ENCODE results near the gene EPAS1. TPM values are rescaled to one million over a fixed set of nuclear protein-coding genes. Genes with fewer than 3 reads are reported as not detected.

The EPAS1 gene
- total and polyA plus RNA-seq, 2 of the 13 experiments (the other 11 are each of a cell fraction or from before 2014, with no cell fraction given), result 47.1 to 182 TPM

- TF ChIP-seq AHDC1 (CRISPR knock-in tag; IDR thresholded peaks at IDR 0.05; ENCODE audit: borderline replicate concordance) (peak; percentile 79; the same call in 1 of the 2 replicates), ZNF432 (CRISPR knock-in tag; IDR thresholded peaks at IDR 0.05; ENCODE audit: borderline replicate concordance) (no peak), BRF2 (CRISPR knock-in tag; IDR thresholded peaks at IDR 0.05) (0 out of 2 replicates have a peak, but pooled peaks have one; percentile 36), CEBPG (CRISPR knock-in tag; IDR thresholded peaks at IDR 0.05) (peak; percentile 98), JUNB (CRISPR knock-in tag; IDR thresholded peaks at IDR 0.05; ENCODE audit: borderline replicate concordance) (peak; percentile 92), NFKBIZ (CRISPR knock-in tag; IDR thresholded peaks at IDR 0.05) (peak; percentile 83; the same call in 1 of the 2 replicates), PRDM10 (CRISPR knock-in tag; IDR thresholded peaks at IDR 0.05; ENCODE audit: low read depth) (peak; percentile 90), ATF6 (CRISPR knock-in tag; conservative IDR thresholded peaks at IDR 0.05) (no peak), ELF3 (CRISPR knock-in tag; IDR thresholded peaks at IDR 0.05) (peak; percentile 93), MYC (CRISPR knock-in tag; IDR thresholded peaks at IDR 0.05; ENCODE audit: borderline replicate concordance) (peak; percentile 87; the same call in 1 of the 2 replicates), TARDBP (CRISPR knock-in tag; IDR thresholded peaks at IDR 0.05) (peak; percentile 87), ZNF569 (CRISPR knock-in tag; IDR thresholded peaks at IDR 0.05; ENCODE audit: borderline replicate concordance) (no peak), ZNF460 (CRISPR knock-in tag; IDR thresholded peaks at IDR 0.05; ENCODE audit: borderline replicate concordance) (no peak; the same call in 1 of the 2 replicates), SAP130 (CRISPR knock-in tag; IDR thresholded peaks at IDR 0.05; ENCODE audit: low read depth) (peak; percentile 94), ATM (IDR thresholded peaks at IDR 0.05; ENCODE audit: borderline replicate concordance) (no peak; the same call in 1 of the 2 replicates), BORCS8-MEF2B (CRISPR knock-in tag; IDR thresholded peaks at IDR 0.05) (peak; percentile 82; the same call in 1 of the 2 replicates)
These were observed 18.1 kb downstream of the EPAS1 start (continued) for GRCh38 chr2:46315103-46315890.
